Uterus (tissue), 2 donors: ENCODE measurements around the gene OGA.

ENCODE experiments used
- CTCF ChIP-seq, 4 experiments: fragments of 200-600 bp in 2 of 4; fragments of 450-650 bp in 2 of 4; sonication (generic) in 2 of 4; IDR thresholded peaks; one replicate each; pipeline ENCODE4 v1.5.1; 2016 to 2019; ENCODE audit warnings: antibody characterized with exemption in 4 of 4, mild to moderate bottlenecking in 2 of 4, moderate library complexity in 1 of 4
- POLR2A ChIP-seq, 2 donors: fragments of 450-650 bp; IDR thresholded peaks; one replicate each; pipeline ENCODE4 v1.6.1; 2016; ENCODE audit warnings: antibody characterized with exemption in 2 of 2, mild to moderate bottlenecking in 1 of 2, moderate library complexity in 1 of 2

GRCh38 chr10:101867931-101868330 is 49.7 kb upstream of the OGA start:
- TF ChIP-seq CTCF (IDR thresholded peaks at IDR 0.05) (no peak), POLR2A (IDR thresholded peaks at IDR 0.05) (no peak)
